Activated CD8-positive, alpha-beta T cell treated with anti-CD3 and anti-CD28 coated beads for 36 hours (primary cell): ENCODE measurements around the gene NOL7. TPM values are rescaled to one million over a fixed set of nuclear protein-coding genes. Genes with fewer than 3 reads are reported as not detected.

Experiments
- ATAC-seq: fragments of 200-7000 bp; cut with Tn5 transposase; one replicate; pipeline ENCODE4 v1.10.0; 2021; ENCODE audit warnings: mild to moderate bottlenecking, moderate library complexity
- CTCF ChIA-PET: fragments of 350-600 bp; sonication (Branson Sonifier 250); formaldehyde crosslinking; loops from one replicate; lab custom pipeline; 2021; ENCODE audit warnings: antibody characterized with exemption; lab: Charles Lee
- POLR2A ChIA-PET: fragments of 350-600 bp; sonication (Branson Sonifier 250); formaldehyde crosslinking; loops from one replicate; lab custom pipeline; 2021; ENCODE audit warnings: antibody characterized with exemption; lab: Charles Lee
- DNase-seq: peaks from one replicate; pipeline ENCODE4 v3.0.0-alpha.2; 2020
- H3K27ac Mint-ChIP-seq: one replicate; pipeline ENCODE4 v1.8.0; 2021; ENCODE audit warnings: mild to moderate bottlenecking, mixed read lengths
- H3K27me3 Mint-ChIP-seq: one replicate; pipeline ENCODE4 v1.8.0; 2021; ENCODE audit warnings: mixed read lengths
- H3K36me3 Mint-ChIP-seq: one replicate; pipeline ENCODE4 v1.8.0; 2021; ENCODE audit warnings: low read depth, mixed read lengths
- H3K4me1 Mint-ChIP-seq: one replicate; pipeline ENCODE4 v1.8.0; 2021; ENCODE audit warnings: low read depth, mixed read lengths
- H3K4me3 Mint-ChIP-seq: one replicate; pipeline ENCODE4 v1.8.0; 2021; ENCODE audit warnings: mild to moderate bottlenecking, moderate library complexity, mixed read lengths
- H3K9me3 Mint-ChIP-seq: one replicate; pipeline ENCODE4 v1.8.0; 2021; ENCODE audit warnings: mixed read lengths
- CTCF ChIP-seq: fragments of 200-600 bp; IDR thresholded peaks from one replicate; pipeline ENCODE4 v1.8.0; 2022; ENCODE audit warnings: antibody characterized with exemption, mild to moderate bottlenecking
- intact Hi-C: fragments of 100-400 bp; cut with micrococcal nuclease; formaldehyde crosslinking; loops from one replicate; pipeline ENCODE4 v1.10.0; 2022
- total RNA-seq, 2 experiments: library from RNA; stranded (reverse); gene quantifications; one replicate each; pipeline ENCODE4 v1.2.3, GENCODE V29; 2021

Gene NOL7
- total RNA-seq, 2 experiments from 2014 or later, result 95.2 to 95.8 TPM

GRCh38 chr6:13663986-13664385 lies 48.9 kb downstream of the NOL7 start:
- ATAC-seq, result no peak
- Mint-ChIP-seq H3K9me3 (no peaks in the 10 kb centered on the region), H3K27me3 (no peaks in the 10 kb centered on the region), H3K4me1 (peaks cover 84% of the 10 kb centered on the region), H3K36me3 (peaks cover 12% of the 10 kb centered on the region), H3K4me3 (no peak overlapping the region), H3K27ac (no peak overlapping the region)
- DNase-seq, result no peak
- intact Hi-C loops, result no loop called here
- ChIA-PET CTCF (interaction anchor here (1.0 to 1.2 kb wide), 2 partner anchors 13 to 62 kb away, joined by 3 to 4 read pairs; no protein-coding TSS in a partner anchor), POLR2A (interaction anchor here (0.6 kb wide), 1 partner anchor 1615 kb away, joined by 3 read pairs; no protein-coding TSS in a partner anchor)
- TF ChIP-seq CTCF, result no peak

GRCh38 chr6:13664703-13665352 lies 49.7 kb downstream of the NOL7 start:
- Mint-ChIP-seq H3K27ac (no peak overlapping the region), H3K9me3 (no peaks in the 10 kb centered on the region), H3K4me3 (no peak overlapping the region), H3K27me3 (no peaks in the 10 kb centered on the region), H3K4me1 (peaks cover 90% of the 10 kb centered on the region), H3K36me3 (peaks cover 18% of the 10 kb centered on the region)
- ChIA-PET CTCF (interaction anchor here (1.0 to 1.3 kb wide), 3 partner anchors 12 to 61 kb away, joined by 3 to 4 read pairs (median 4); no protein-coding TSS in a partner anchor), POLR2A (no interaction called here)
- DNase-seq (no peak), ATAC-seq (no peak)
- intact Hi-C loops, result no loop called here
- no peak for TF ChIP-seq CTCF

- intact Hi-C loops, result no loop called here
- peak; percentile 34 for DNase-seq
- no peak overlapping the region for H3K4me3 Mint-ChIP-seq
- peaks cover 22% of the 10 kb centered on the region for H3K36me3 Mint-ChIP-seq
- peak; percentile 67 for ATAC-seq
- ChIA-PET CTCF (interaction anchor here (0.7 to 1.4 kb wide), 3 partner anchors 11 to 42 kb away, joined by 3 to 4 read pairs (median 3); no protein-coding TSS in a partner anchor), POLR2A (interaction anchor here (0.6 to 0.8 kb wide), 2 partner anchors 51 to 96 kb away, joined by 3 to 4 read pairs; partner anchors contain the start of gene NOL7)
- H3K27me3 Mint-ChIP-seq, result no peaks in the 10 kb centered on the region
- peak overlapping the region; percentile 72 for H3K27ac Mint-ChIP-seq
- no peak for TF ChIP-seq CTCF
- peaks cover 87% of the 10 kb centered on the region for H3K4me1 Mint-ChIP-seq
- peaks cover 2% of the 10 kb centered on the region for H3K9me3 Mint-ChIP-seq
Observed at GRCh38 chr6:13666194-13667105, 51.3 kb downstream of the NOL7 start.

GRCh38 chr6:13667655-13668054 lies 52.5 kb downstream of the NOL7 start:
- peaks cover 2% of the 10 kb centered on the region for H3K9me3 Mint-ChIP-seq
- no peak for DNase-seq
- intact Hi-C loops, result no loop called here
- H3K4me1 Mint-ChIP-seq, result peaks cover 87% of the 10 kb centered on the region
- no peak for ATAC-seq
- no peak for TF ChIP-seq CTCF
- ChIA-PET POLR2A (interaction anchor here (1.0 kb wide), 1 partner anchor 44 kb away, joined by 3 read pairs; the partner anchor contains the start of gene RANBP9), CTCF (interaction anchor here (1.4 kb wide), 1 partner anchor 43 kb away, joined by 3 read pairs; no protein-coding TSS in a partner anchor)
- peaks cover 21% of the 10 kb centered on the region for H3K36me3 Mint-ChIP-seq
- peak overlapping the region; percentile 75 for H3K27ac Mint-ChIP-seq
- no peak overlapping the region for H3K4me3 Mint-ChIP-seq
- no peaks in the 10 kb centered on the region for H3K27me3 Mint-ChIP-seq
